Colonic mucosa (tissue), 4 donors: Measurements from ENCODE around the gene COL23A1. TPM values are rescaled to one million over a fixed set of nuclear protein-coding genes. Genes with fewer than 3 reads are reported as not detected.

Source experiments
- DNase-seq: peaks from one replicate; pipeline ENCODE4 v3.0.0-alpha.2; 2020
- H3K27ac ChIP-seq: fragments of 200-600 bp; one replicate; pipeline ENCODE4 v1.8.0; 2021
- H3K27me3 ChIP-seq: fragments of 200-600 bp; one replicate; pipeline ENCODE4 v1.8.0; 2021
- H3K36me3 ChIP-seq: fragments of 200-600 bp; one replicate; pipeline ENCODE4 v1.8.0; 2021
- H3K4me1 ChIP-seq: fragments of 200-600 bp; one replicate; pipeline ENCODE4 v1.8.0; 2021; ENCODE audit warnings: mild to moderate bottlenecking
- H3K4me3 ChIP-seq: fragments of 200-600 bp; one replicate; pipeline ENCODE4 v1.8.0; 2021
- H3K9ac ChIP-seq, 2 donors: one replicate each; pipeline ENCODE4 v1.7.0; 2013; ENCODE audit warnings: control low read depth in 2 of 2, low read depth in 2 of 2, low read length in 2 of 2
- H3K9me3 ChIP-seq: fragments of 200-600 bp; one replicate; pipeline ENCODE4 v1.8.0; 2021
- intact Hi-C: fragments of 100-400 bp; cut with DNase I; formaldehyde crosslinking; loops from one replicate; pipeline ENCODE4 v1.14.1; 2022
- total RNA-seq, 2 donors: library from RNA; stranded (reverse); fragmentation: NEBNext Ultra II Directional in 1 of 2; extraction: Animal tissue kit (Norgen Biotek cat#: 25700) in 1 of 2; gene quantifications; one replicate each; pipeline ENCODE4 v1.2.1, GENCODE V29; 2021
- TF ChIP-seq, protein P1 (sequence below): fragments of 200-600 bp; IDR thresholded peaks from one replicate; pipeline ENCODE4 v1.8.0; 2022; ENCODE audit warnings: antibody characterized with exemption, mild to moderate bottlenecking
- donor health status: healthy.
- donor health status: DM: no; HTN: no; CAD: no.
- donor health status: DM: no; HTN: no; CAD: no.

The COL23A1 gene
- total RNA-seq: under 1 TPM; 0.37 to 0.49 TPM

DNA sequence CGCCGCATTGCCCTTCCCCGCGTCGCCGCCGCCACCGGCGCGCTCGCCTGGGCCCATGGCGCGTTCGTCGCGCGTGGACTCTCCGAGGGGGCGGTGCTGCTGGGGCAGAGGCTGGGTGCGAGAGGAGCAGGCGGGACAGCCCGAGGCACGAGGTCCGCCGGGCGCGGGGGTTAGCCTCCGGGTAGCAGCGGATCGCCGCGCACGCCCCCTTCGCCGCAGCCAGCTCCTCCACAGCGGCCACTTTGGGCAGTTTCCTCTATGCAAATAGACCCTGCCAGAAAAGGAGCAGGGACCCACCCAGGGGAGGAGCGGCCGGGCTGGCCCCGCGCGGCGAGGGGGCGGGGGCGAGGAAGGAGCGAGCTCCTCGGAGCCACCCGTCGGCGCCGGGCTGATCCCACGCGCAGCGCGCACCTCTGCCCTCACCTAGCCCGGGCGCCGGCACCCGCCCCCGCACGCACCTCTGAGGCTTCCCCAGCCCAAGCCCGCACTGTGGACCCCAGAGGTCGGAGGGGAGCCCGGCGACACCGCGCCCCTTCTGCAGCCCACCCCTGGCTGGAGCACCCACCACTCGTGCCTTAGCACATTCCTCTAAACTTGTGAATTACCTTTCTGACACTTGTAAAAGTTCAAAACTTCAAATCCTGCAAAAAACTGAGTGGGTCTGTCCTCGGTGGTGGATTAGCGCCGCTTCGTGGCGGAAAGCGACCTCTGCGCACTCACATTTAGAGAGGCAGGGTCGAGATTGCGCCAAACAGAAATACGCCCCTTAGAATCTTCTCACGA, at the start of gene COL23A1:
TSS of gene COL23A1 (minus strand) at position 253 of the 783 bp plus-strand sequence.
- no peaks in the 10 kb centered on the region for H3K36me3 ChIP-seq
- H3K4me3 ChIP-seq: peak within 1 kb of the TSS; percentile 42
- intact Hi-C loops: loop anchor here (5.0 kb wide), 1 partner anchor 313 kb away; no protein-coding TSS in a partner anchor
- peaks cover 33% of the 10 kb centered on the region for H3K27me3 ChIP-seq
- peak within 1 kb of the TSS in 1 of 2 donors; percentile 43 for H3K9ac ChIP-seq
- H3K27ac ChIP-seq: no peak within 1 kb of the TSS
- H3K9me3 ChIP-seq: no peaks in the 10 kb centered on the region
- TF ChIP-seq, protein P1, sequence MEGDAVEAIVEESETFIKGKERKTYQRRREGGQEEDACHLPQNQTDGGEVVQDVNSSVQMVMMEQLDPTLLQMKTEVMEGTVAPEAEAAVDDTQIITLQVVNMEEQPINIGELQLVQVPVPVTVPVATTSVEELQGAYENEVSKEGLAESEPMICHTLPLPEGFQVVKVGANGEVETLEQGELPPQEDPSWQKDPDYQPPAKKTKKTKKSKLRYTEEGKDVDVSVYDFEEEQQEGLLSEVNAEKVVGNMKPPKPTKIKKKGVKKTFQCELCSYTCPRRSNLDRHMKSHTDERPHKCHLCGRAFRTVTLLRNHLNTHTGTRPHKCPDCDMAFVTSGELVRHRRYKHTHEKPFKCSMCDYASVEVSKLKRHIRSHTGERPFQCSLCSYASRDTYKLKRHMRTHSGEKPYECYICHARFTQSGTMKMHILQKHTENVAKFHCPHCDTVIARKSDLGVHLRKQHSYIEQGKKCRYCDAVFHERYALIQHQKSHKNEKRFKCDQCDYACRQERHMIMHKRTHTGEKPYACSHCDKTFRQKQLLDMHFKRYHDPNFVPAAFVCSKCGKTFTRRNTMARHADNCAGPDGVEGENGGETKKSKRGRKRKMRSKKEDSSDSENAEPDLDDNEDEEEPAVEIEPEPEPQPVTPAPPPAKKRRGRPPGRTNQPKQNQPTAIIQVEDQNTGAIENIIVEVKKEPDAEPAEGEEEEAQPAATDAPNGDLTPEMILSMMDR: peak; percentile 41
- DNase-seq: peak; percentile 36
- H3K4me1 ChIP-seq: no peaks in the 10 kb centered on the region

GRCh38 chr5:178637356-178638074, 47.3 kb upstream of the COL23A1 start:
- intact Hi-C loops: no loop called here
- Histone ChIP-seq H3K4me1 (no peaks in the 10 kb centered on the region), H3K9ac (no peak overlapping the region), H3K9me3 (no peaks in the 10 kb centered on the region), H3K36me3 (no peaks in the 10 kb centered on the region), H3K4me3 (no peak overlapping the region), H3K27me3 (no peaks in the 10 kb centered on the region), H3K27ac (no peak overlapping the region)
- TF ChIP-seq, protein P1: no peak
- no peak for DNase-seq

DNA sequence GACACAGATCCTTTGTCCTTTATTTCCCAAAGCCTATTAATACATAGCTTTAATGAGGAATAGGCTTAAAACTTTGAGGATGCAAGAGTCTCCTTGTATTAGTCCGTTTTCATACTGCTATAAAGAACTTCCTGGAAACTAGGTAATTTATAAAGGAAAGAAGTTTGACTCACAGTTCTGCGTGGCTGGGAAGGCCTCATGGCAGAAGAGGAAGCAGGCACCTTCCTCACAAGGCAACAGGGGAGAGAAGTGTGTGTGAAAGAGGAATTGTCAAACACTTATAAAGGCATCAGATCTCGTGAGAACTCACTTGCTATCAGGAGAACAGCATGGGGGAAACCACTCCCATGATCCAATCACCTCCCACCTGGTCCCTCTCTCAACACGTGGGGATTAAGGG, 42.1 kb upstream of the COL23A1 start:
- Histone ChIP-seq H3K9me3 (no peaks in the 10 kb centered on the region), H3K4me1 (no peaks in the 10 kb centered on the region), H3K27ac (no peak overlapping the region), H3K36me3 (no peaks in the 10 kb centered on the region), H3K27me3 (no peaks in the 10 kb centered on the region), H3K9ac (no peak overlapping the region), H3K4me3 (no peak overlapping the region)
- DNase-seq: no peak
- TF ChIP-seq, protein P1: no peak
- intact Hi-C loops: no loop called here

DNA sequence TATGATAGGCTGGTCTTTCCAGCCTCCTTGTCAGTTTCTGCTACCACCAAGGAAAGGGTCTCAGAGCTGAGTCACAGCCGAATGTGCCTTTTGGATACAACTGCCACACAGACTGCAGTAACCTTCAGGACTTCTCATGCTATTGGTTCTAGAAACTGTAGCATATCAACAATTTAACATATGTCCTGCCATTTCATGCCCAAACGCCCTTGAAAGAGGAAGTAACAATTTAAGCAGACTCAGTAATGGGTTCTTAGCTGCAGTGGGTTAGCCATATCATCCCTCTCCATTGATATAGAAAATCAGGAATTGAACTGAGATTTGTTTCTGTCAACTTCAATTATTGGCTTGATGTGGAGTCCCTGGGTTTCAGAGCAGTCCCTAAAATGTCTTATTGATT, 40.8 kb upstream of the COL23A1 start:
- Histone ChIP-seq H3K27me3 (no peaks in the 10 kb centered on the region), H3K4me3 (no peak overlapping the region), H3K4me1 (no peaks in the 10 kb centered on the region), H3K9ac (no peak overlapping the region), H3K27ac (no peak overlapping the region), H3K36me3 (no peaks in the 10 kb centered on the region), H3K9me3 (no peaks in the 10 kb centered on the region)
- TF ChIP-seq, protein P1: no peak
- intact Hi-C loops: no loop called here
- no peak for DNase-seq

GRCh38 chr5:178630475-178630930, 40.3 kb upstream of the COL23A1 start:
- TF ChIP-seq, protein P1: no peak
- intact Hi-C loops: no loop called here
- Histone ChIP-seq H3K4me1 (no peaks in the 10 kb centered on the region), H3K27ac (no peak overlapping the region), H3K4me3 (no peak overlapping the region), H3K27me3 (no peaks in the 10 kb centered on the region), H3K9ac (no peak overlapping the region), H3K36me3 (no peaks in the 10 kb centered on the region), H3K9me3 (no peaks in the 10 kb centered on the region)
- DNase-seq: no peak
